ENCODE measurements around the gene ABCB4.

ABCB4 gene

GRCh38 chr7:87480386-87480785 is 4.9 kb upstream of the ABCB4 start:
- TF ChIP-seq CTCF (conservative IDR thresholded peaks at IDR 0.05; ENCODE audit: low read depth), result no peak
- no peak overlapping the region for H3K27ac ChIP-seq
- ChIA-PET POLR2A (ENCODE audit: low non-redundant PET) (no interaction called here), CTCF (no interaction called here)
- no peak for DNase-seq (ENCODE audit: low spot score)

DNA sequence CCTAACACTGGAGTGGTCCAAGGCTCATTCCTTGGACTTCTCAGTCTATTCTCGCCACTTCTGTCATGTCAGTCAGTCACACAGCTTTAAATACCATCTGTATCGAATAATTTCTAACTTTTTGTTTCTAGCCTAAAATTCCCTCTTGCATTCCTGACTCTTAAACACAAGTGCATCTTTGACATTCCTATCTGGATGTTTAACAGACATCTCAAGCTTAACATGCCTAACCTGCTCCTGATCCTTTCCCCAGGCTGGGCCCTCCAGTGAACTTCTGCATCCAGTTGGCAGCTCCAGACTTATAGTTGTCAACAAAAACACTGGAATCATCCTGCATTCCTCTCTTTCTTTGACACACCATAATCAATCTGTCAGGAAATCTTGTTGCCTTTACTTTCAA is 4.5 kb upstream of the ABCB4 start:
- no peak for DNase-seq (ENCODE audit: low spot score)
- CTCF ChIA-PET, result interaction anchor here (0.6 kb wide), 1 partner anchor 27 kb away, joined by 3 read pairs; no protein-coding TSS in a partner anchor

DNA sequence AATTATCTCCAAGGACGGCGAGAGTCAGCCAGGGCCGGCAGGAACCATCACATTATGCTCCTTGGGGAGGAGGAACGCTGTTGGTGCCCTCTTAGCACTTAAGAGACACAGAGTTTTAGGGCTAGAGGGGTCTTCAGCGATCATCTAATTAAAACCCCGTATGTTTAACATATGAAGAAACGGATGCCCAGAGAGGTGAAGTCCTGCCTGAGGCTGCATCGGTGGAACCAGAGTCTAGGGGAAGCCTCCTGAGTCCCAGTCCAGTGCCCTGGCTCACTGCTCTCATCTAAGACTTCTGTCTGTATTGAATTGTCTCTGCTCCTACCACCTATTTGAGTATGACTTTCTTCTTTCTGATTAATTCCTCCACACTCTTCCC is 688 bp upstream of the ABCB4 start:
- POLR2A ChIA-PET (ENCODE audit: low non-redundant PET), result no interaction called here
- no peak overlapping the region for H3K27ac ChIP-seq
- DNase-seq (ENCODE audit: low spot score), result no peak
- no peak for TF ChIP-seq CTCF (conservative IDR thresholded peaks at IDR 0.05; ENCODE audit: low read depth)
- CTCF ChIA-PET, result no interaction called here

More for the DNA sequence above, 4.5 kb upstream of the ABCB4 start:
- no peak overlapping the region for H3K27ac ChIP-seq
- TF ChIP-seq CTCF (conservative IDR thresholded peaks at IDR 0.05; ENCODE audit: low read depth), result no peak
- POLR2A ChIA-PET (ENCODE audit: low non-redundant PET), result no interaction called here

DNA sequence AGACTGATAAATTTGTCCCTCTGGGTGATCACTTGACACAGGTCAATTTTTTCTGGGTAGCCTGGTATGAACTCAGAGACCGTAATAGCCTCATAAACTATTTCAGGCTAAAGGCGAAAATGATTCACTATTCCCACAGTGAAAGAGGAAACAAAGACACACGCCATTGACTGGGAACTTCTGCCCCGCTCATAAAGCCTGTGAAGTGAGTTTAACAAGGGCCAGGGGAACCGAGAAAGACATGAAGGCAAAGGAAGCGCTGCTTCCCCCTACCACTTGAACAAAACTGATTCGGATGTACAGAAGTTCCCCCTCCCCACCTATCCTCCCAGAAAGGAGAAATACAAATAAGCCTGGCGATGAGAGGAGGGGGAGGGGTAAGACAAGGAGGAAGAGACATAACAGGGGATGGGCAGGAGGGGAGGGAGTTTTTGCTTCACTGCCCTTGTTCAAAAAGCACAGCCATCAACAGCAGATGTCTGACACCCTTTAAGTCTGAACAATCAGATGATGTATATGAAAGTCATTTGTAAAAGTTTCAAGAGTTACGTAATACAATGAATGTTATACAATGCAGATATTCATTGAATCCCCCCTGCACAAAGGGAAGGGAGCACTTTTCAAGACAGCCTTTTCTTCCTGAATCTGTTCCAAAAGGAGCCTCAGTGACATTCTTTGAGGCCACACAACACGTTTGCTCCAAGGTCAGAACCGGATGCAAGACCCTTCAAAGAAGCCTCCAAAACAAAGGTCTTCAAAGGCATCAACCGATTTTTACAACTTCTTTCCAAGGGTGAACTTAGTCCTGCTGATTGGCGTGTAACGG is 734 bp downstream of the ABCB4 start:
- TF ChIP-seq CTCF (conservative IDR thresholded peaks at IDR 0.05; ENCODE audit: low read depth), result no peak
- DNase-seq (ENCODE audit: low spot score), result no peak
- no peak overlapping the region for H3K27ac ChIP-seq
- POLR2A ChIA-PET (ENCODE audit: low non-redundant PET), result no interaction called here
- CTCF ChIA-PET, result no interaction called here

DNA sequence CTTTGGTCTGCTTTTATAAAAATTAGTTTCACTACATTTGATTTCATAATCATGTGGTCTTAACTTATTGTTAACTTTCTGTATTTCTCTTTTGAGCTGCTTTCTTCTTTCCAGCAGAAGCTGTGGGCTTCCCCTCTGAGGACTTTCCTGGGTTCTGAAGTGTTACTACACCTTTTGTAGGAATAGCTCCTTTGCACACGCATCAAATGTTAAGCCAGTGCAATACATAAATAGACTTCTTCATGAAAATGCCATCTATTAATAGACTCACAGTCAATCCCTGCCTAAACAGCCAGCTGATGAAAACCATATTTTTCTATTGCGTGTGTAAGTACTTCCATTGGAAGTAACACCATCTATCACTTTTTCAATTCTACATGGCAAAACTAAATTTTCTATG is 1.5 kb downstream of the ABCB4 start:
- ChIA-PET POLR2A (ENCODE audit: low non-redundant PET) (no interaction called here), CTCF (no interaction called here)
- H3K27ac ChIP-seq, result no peak overlapping the region
- no peak for TF ChIP-seq CTCF (conservative IDR thresholded peaks at IDR 0.05; ENCODE audit: low read depth)
- no peak for DNase-seq (ENCODE audit: low spot score)

DNA sequence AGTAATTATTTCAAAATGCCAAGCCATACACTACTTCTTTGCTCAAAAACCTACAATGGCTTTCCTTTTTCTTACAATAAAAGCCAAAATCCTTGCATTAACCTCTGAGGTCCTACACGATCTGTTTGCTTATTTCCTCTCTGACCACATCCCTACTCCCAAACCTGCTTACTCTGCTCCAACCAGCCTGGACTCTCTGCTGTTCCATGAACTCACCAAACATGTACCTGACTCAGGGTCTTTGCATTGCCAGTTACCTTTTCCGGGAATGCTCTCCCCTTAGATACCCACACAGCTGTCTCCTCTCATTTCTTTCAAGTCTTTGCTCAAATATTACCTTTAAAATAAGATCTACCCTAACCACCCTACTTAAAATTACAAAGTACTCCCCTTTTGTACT is 2.3 kb downstream of the ABCB4 start:
- CTCF ChIA-PET, result no interaction called here
- POLR2A ChIA-PET (ENCODE audit: low non-redundant PET), result no interaction called here
- no peak for DNase-seq (ENCODE audit: low spot score)
- no peak overlapping the region for H3K27ac ChIP-seq
- no peak for TF ChIP-seq CTCF (conservative IDR thresholded peaks at IDR 0.05; ENCODE audit: low read depth)

Data from RWPE1 (cell line).